Stomach (tissue), 9 donors: ENCODE data around the gene FAM184B. TPM values are rescaled to one million over a fixed set of nuclear protein-coding genes. Genes with fewer than 3 reads are reported as not detected.

Source experiments
- DNase-seq, 2 donors: peaks; one replicate each; pipeline versions ENCODE4 v3.0.0 to v3.0.0-alpha.2; 2013 to 2019
- H3K27ac ChIP-seq, 5 donors: fragments of 200-600 bp in 4 of 5; sonication (generic) in 4 of 5; one replicate each; pipeline ENCODE4 v1.5.1; 2013 to 2019; ENCODE audit warnings: mild to moderate bottlenecking in 1 of 5, moderate library complexity in 1 of 5
- H3K27me3 ChIP-seq, 3 donors: fragments of 200-600 bp; sonication (generic); one replicate each; pipeline ENCODE4 v1.5.1; 2017 to 2019; ENCODE audit warnings: mixed run types in 1 of 3
- H3K36me3 ChIP-seq, 4 donors: fragments of 200-600 bp; sonication (generic); 1 replicate in 3 of 4; 2 replicates in 1 of 4; pipeline ENCODE4 v1.5.1; 2016 to 2019
- H3K4me1 ChIP-seq, 4 donors: fragments of 200-600 bp; sonication (generic); one replicate each; pipeline ENCODE4 v1.5.1; 2016 to 2019
- H3K4me3 ChIP-seq, 4 donors: fragments of 200-600 bp; sonication (generic) in 3 of 4; one replicate each; pipeline ENCODE4 v1.5.1; 2016 to 2019; ENCODE audit warnings: mild to moderate bottlenecking in 1 of 4
- H3K9me3 ChIP-seq, 4 donors: fragments of 200-600 bp; sonication (generic); one replicate each; pipeline ENCODE4 v1.5.1; 2016 to 2019
- EP300 ChIP-seq: sonication (generic); formaldehyde crosslinking; IDR thresholded peaks from one replicate; pipeline ENCODE4 v1.6.1; 2017; ENCODE audit warnings: antibody characterized with exemption
- POLR2A ChIP-seq, 4 donors: fragments of 450-650 bp; IDR thresholded peaks; one replicate each; pipeline ENCODE4 v1.6.1; 2016; ENCODE audit warnings: antibody characterized with exemption in 4 of 4, control low read depth in 2 of 4, mild to moderate bottlenecking in 1 of 4, moderate library complexity in 1 of 4
- POLR2AphosphoS5 ChIP-seq, 3 donors: sonication (generic); formaldehyde crosslinking; IDR thresholded peaks; one replicate each; pipeline ENCODE4 v1.6.1; 2016; ENCODE audit warnings: antibody characterized with exemption in 3 of 3
- WGBS, 5 donors: extraction: QIAGEN DNeasy Blood & Tissue Kit in 3 of 5; methylation state at CpG; one replicate each; pipeline versions ENCODE4 v1.1.5 to v1.1.7; 2013 to 2018; 5-methylcytosine and 5-hydroxymethylcytosine counted together
- intact Hi-C: fragments of 100-400 bp; cut with DNase I; formaldehyde crosslinking; loops from one replicate; pipeline ENCODE4 v1.15.1; 2023; ENCODE audit warnings: low total_unique reads
- polyA plus RNA-seq, 3 donors: library from polyadenylated mRNA; stranded (reverse); fragments of 200-250 nt; gene quantifications; one replicate each; pipeline ENCODE4 v1.2.3, GENCODE V29; 2013
- total RNA-seq, 5 donors: library from RNA; depleted of rRNA; stranded (reverse); fragments of >200 nt; gene quantifications; one replicate each; pipeline versions ENCODE4 v1.1.0 to v1.2.3, GENCODE V29; 2014 to 2016
- TF ChIP-seq, protein P1 (sequence below), 7 experiments: fragments of 450-650 bp in 4 of 7; fragments of 200-600 bp in 3 of 7; sonication (generic) in 3 of 7; IDR thresholded peaks; one replicate each; pipeline ENCODE4 v1.5.1; 2016 to 2019; ENCODE audit warnings: antibody characterized with exemption in 7 of 7, control low read depth in 2 of 7, mild to moderate bottlenecking in 1 of 7
- donor health status: healthy with polysubstance abuse.
- donor health status: Bipolar disorder and iron deficiency.
- donor health status: healthy.

The FAM184B gene
- total and polyA plus RNA-seq, 8 donors: 0.08 to 0.18 TPM; not detected in 6

DNA sequence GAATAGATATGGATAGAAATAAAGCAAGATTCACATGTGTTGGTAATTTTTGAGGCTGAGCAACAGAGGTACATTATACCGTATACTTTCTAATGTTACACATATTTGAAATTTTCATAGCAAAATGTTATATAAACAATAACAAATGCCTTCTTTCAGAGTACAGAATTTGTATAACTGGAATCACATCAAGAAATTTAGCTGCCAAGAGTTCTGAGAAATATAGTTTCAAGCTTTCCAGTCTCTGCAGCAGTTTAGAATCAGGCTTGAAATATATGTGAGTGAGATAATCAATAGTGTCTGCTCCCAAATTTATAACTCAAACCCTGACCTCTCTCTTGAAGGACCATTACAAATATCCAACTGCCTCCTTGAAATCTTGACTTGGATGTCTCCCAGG is 23.8 kb downstream of the FAM184B start:
- H3K9me3 ChIP-seq: no peaks in the 10 kb centered on the region
- no peaks in the 10 kb centered on the region for H3K27me3 ChIP-seq
- WGBS, 5 donors: 59 to 85% (median 71%) methylated on average over 1 of the region's 1 CpG
- H3K27ac ChIP-seq: no peak overlapping the region
- no peaks in the 10 kb centered on the region for H3K36me3 ChIP-seq
- H3K4me3 ChIP-seq: no peak overlapping the region
- intact Hi-C loops: no loop called here
- DNase-seq: no peak
- no peaks in the 10 kb centered on the region for H3K4me1 ChIP-seq
- TF ChIP-seq POLR2A (IDR thresholded peaks at IDR 0.05) (no peak), EP300 (no peak), POLR2AphosphoS5 (IDR thresholded peaks at IDR 0.05) (no peak)
- TF ChIP-seq, protein P1, sequence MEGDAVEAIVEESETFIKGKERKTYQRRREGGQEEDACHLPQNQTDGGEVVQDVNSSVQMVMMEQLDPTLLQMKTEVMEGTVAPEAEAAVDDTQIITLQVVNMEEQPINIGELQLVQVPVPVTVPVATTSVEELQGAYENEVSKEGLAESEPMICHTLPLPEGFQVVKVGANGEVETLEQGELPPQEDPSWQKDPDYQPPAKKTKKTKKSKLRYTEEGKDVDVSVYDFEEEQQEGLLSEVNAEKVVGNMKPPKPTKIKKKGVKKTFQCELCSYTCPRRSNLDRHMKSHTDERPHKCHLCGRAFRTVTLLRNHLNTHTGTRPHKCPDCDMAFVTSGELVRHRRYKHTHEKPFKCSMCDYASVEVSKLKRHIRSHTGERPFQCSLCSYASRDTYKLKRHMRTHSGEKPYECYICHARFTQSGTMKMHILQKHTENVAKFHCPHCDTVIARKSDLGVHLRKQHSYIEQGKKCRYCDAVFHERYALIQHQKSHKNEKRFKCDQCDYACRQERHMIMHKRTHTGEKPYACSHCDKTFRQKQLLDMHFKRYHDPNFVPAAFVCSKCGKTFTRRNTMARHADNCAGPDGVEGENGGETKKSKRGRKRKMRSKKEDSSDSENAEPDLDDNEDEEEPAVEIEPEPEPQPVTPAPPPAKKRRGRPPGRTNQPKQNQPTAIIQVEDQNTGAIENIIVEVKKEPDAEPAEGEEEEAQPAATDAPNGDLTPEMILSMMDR (IDR thresholded peaks at IDR 0.05): no peak

GRCh38 chr4:17753646-17754045 is 27.8 kb downstream of the FAM184B start:
- H3K36me3 ChIP-seq: no peaks in the 10 kb centered on the region
- H3K9me3 ChIP-seq: no peaks in the 10 kb centered on the region
- DNase-seq: no peak
- no peaks in the 10 kb centered on the region for H3K27me3 ChIP-seq
- intact Hi-C loops: no loop called here
- H3K27ac ChIP-seq: no peak overlapping the region
- no peak overlapping the region for H3K4me3 ChIP-seq
- WGBS, 5 donors: 74 to 93% (median 89%) methylated on average over 2 of the region's 2 CpGs
- no peaks in the 10 kb centered on the region for H3K4me1 ChIP-seq
- no peak for TF ChIP-seq POLR2AphosphoS5 (IDR thresholded peaks at IDR 0.05)
- no peak for TF ChIP-seq EP300
- TF ChIP-seq POLR2A (IDR thresholded peaks at IDR 0.05): no peak
- TF ChIP-seq, protein P1 (IDR thresholded peaks at IDR 0.05): no peak

DNA sequence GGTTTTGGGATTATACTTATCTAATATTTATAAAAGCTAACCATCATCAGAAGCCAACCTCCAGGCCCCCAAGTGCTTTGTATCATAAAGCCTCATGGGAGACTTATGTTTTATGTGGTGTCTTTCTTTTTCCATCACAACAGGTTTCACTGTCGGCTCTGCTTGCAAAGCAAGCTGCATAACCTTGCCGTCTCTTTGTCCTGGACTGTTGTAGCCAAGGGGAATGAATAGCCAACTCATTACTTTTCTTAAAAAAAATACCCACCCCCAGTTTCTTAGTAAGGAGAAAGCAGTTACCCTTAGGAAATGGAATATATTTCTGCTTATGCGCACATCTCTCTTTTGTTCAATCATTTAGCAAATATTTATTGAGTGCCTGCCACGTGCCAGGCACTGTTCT is 40.7 kb downstream of the FAM184B start:
- H3K4me1 ChIP-seq: no peaks in the 10 kb centered on the region
- no peak overlapping the region for H3K4me3 ChIP-seq
- TF ChIP-seq, protein P1 (IDR thresholded peaks at IDR 0.05): no peak
- TF ChIP-seq POLR2A (IDR thresholded peaks at IDR 0.05) (no peak), EP300 (no peak), POLR2AphosphoS5 (IDR thresholded peaks at IDR 0.05) (no peak)
- H3K27ac ChIP-seq: no peak overlapping the region
- DNase-seq: no peak
- intact Hi-C loops: no loop called here
- 48 to 64% (median 54%) methylated on average over 4 of the region's 4 CpGs for WGBS, 5 donors
- no peaks in the 10 kb centered on the region for H3K36me3 ChIP-seq
- H3K9me3 ChIP-seq: no peaks in the 10 kb centered on the region
- no peaks in the 10 kb centered on the region for H3K27me3 ChIP-seq

DNA sequence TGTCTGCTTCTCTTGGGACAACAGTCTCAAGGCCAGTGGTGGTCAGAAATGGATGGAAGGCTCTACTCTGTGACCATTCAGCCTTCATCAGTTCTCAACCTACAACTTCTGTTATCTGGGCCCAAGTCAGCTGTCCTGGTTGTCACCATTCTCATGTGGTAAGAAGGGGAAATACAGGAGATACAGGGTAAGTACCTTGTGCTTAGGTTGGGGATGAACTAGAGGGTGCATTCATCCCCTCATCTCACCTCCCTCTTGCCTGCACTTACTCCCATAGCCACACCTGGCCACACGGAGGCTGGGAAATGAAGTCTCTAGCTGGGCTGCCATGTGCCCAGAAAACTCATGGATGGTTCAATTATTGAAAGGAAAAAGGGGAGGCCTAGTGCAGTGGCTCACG is 44.9 kb downstream of the FAM184B start:
- no peaks in the 10 kb centered on the region for H3K27me3 ChIP-seq
- H3K4me3 ChIP-seq: no peak overlapping the region
- no peaks in the 10 kb centered on the region for H3K4me1 ChIP-seq
- no peak overlapping the region for H3K27ac ChIP-seq
- TF ChIP-seq, protein P1 (IDR thresholded peaks at IDR 0.05): no peak
- no peak for TF ChIP-seq POLR2AphosphoS5 (IDR thresholded peaks at IDR 0.05)
- no peak for TF ChIP-seq POLR2A (IDR thresholded peaks at IDR 0.05)
- no peak for TF ChIP-seq EP300
- no peaks in the 10 kb centered on the region for H3K9me3 ChIP-seq
- intact Hi-C loops: no loop called here
- no peak for DNase-seq
- WGBS, 5 donors: 86 to 92% (median 92%) methylated on average over 2 of the region's 2 CpGs
- no peaks in the 10 kb centered on the region for H3K36me3 ChIP-seq
